HG02981 (cell line): Measurements from ENCODE around the gene BBS1.
A peak's percentile ranks its signal among the peaks of the same experiment; 100 is the strongest.
"Not testable (repeated sequence)": the region's sequence is repeated elsewhere in the genome, so short reads cannot be mapped to it uniquely, and the experiment has no call there.

ENCODE experiments used
- ATAC-seq: cut with Tn5 transposase; IDR thresholded peaks from one replicate; pipeline ENCODE4 v1.9.1; 2021; ENCODE audit warnings: mild to moderate bottlenecking, moderate library complexity; ENCODE audit not compliant: unreplicated experiment

Gene BBS1

GRCh38 chr11:66510271-66510989, at the start of gene BBS1:
BBS1 (plus strand) TSS chr11:66510635; CDS start chr11:66510660, 25 bp downstream.
- ATAC-seq = peak; percentile 79

GRCh38 chr11:66462010-66462409, 48.4 kb upstream of the BBS1 start:
- ATAC-seq = no peak

DNA sequence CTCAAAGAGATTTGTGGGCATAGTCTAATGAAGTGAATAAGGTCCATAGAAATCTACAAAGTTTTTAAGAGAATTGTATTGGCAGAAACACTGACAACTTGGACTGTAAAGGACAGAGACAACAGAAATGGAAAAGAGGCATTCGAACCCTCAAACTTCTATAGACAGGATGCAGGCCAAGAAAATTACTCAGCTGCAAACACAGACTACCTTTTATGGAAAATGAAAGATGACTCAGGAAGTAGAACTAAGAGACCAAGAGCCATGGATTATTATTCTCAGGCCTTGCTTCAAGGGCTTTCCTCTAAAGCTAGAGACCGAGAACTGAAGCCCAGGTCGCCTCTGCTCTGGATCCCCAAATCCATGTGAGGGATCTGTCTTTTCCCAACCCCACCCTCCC, 47.5 kb upstream of the BBS1 start:
- no peak for ATAC-seq

DNA sequence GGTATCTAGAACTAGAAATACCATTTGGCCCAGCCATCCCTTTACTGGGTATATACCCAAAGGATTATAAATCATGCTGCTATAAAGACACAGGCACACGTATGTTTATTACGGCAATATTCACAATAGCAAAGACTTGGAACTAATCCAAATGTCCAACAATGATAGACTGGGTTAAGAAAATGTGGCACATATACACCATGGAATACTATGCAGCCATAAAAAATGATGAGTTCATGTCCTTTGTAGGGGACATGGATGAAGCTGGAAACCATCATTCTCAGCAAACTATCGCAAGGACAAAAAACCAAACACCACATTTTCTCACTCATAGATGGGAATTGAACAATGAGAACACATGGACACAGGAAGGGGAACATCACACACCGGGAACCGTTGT, 46.3 kb upstream of the BBS1 start:
- ATAC-seq = not testable (repeated sequence)

DNA sequence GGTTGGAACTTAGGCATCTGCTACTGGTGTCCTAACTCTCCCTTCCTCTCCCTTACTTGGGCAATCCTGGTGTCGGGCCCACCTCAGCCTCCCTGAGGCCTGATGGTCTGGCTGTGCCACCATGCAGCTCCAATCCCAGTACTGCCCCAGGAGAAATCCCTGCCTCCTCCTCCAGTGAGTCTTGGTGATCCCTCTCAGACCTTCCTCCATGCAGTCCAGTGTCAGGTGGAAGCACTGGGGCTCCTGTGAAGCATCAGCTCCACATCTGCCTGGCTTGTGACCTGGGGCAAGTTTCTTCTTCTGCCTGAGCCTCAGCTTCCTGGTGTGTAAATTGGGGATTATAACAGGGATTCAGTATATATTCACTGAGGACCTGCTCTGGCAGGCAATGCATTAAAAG, 45.5 kb upstream of the BBS1 start:
- ATAC-seq = no peak

- no peak for ATAC-seq
Measured at GRCh38 chr11:66465373-66466224, 44.8 kb upstream of the BBS1 start.

- ATAC-seq = peak; percentile 83
Measured at GRCh38 chr11:66466225-66467033, 44.0 kb upstream of the BBS1 start, which contains the start of gene PELI3. PELI3 (plus strand) TSS chr11:66466905; CDS start chr11:66468129, 1,224 bp downstream.

DNA sequence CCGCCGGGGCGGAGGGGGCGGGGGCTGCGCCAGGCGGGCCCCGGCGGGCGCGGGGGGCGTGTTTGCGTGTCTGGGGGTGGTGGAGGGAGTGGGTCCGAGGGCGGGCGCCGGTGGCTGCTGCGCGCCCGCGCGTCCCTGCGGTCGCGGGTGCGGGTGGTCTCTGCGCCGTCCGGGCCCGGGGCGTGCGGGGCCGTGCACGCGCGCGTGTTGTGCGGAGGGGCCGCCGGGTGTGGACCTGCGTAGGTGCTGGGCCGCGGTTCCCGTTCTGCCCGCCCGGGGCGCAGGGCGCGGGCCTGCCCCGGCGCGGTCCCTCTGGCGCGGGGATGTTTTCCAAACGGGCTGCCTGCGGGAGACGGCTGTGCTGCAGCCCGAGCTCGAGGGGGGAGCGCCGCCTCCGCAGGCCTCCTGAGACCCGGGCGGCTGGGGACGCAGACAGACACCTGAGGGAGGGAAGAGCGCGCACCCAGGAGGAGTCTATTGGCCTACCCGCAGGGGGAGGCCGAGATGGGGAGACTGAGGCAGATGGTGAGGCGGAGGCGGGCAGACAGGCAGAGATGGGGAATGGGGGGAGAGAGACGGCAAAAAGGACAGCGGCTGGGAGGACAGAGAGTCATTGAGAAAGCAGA, 43.3 kb upstream of the BBS1 start:
- peak; percentile 27 for ATAC-seq

- no peak for ATAC-seq
Measured at GRCh38 chr11:66467756-66468155, 42.7 kb upstream of the BBS1 start.

- no peak for ATAC-seq
Measured at GRCh38 chr11:66468691-66469090, 41.7 kb upstream of the BBS1 start.

DNA sequence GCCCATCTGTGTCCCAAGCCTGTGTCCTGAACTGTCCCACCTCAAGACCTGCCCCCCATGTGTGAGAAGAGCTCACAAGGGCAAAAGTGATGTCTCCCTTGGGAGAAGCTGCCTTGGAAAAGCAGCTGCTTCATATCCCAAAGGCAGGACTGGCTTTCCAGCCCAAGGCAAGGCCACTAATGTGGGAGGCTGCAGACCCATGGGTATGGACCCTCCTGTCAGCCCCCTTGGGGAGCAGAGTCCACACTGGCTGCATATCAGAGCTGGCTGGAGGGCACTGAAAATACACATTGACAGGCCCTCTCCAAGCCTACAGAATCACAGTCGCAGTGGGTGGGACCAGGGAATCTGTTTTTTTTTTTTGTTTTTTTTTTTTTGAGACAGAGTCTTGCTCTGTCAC, 41.0 kb upstream of the BBS1 start:
- no peak for ATAC-seq

GRCh38 chr11:66470015-66470414, 40.4 kb upstream of the BBS1 start:
- no peak for ATAC-seq

GRCh38 chr11:66471142-66471541, 39.3 kb upstream of the BBS1 start:
- ATAC-seq = no peak

DNA sequence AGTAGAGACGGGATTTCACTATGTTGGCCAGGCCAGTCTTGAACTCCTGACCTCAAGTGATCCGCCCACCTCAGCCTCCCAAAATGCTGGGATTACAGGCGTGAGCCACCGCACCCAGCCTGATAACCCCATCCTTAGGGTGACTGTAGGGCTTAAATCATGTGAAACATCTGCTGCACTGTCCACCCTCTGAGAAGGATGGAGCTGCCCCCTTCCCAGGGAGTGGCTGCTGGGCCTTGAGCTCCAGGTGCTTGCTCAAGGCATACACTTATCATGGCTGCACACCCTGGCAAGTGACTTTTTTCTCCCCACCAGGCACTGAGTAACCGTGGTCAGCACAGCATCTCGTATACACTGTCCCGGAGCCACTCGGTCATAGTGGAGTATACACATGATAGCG, 38.4 kb upstream of the BBS1 start:
- ATAC-seq = no peak

- no peak for ATAC-seq
Measured at GRCh38 chr11:66473167-66473566, 37.3 kb upstream of the BBS1 start.

GRCh38 chr11:66473608-66474515, 36.6 kb upstream of the BBS1 start:
- ATAC-seq = no peak

DNA sequence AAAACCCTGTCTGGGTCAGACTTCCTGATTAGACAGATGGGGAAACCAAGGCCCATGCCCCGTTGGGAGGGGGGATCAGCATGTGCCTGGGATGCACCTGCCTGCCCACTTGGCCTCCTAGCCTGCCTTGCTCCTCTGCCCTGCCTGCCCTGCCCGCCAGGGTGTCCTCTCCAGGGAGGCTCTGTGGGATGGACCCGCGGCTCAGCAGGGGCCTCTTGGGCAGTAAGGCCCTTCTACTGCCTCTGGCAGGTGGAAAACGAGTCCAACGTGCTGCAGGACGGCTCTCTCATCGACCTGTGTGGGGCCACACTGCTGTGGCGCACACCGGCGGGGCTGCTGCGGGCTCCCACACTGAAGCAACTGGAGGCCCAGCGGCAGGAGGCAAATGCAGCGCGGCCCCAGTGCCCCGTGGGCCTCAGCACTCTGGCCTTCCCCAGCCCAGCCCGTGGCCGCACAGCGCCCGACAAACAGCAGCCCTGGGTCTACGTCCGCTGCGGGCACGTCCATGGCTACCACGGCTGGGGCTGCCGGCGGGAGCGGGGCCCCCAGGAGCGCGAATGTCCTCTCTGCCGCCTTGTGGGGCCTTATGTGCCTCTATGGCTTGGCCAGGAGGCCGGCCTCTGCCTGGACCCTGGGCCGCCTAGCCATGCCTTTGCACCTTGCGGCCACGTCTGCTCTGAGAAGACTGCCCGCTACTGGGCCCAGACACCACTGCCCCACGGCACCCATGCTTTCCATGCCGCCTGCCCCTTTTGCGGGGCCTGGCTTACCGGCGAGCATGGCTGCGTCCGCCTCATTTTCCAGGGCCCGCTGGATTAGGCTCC, 34.9 kb upstream of the BBS1 start:
- ATAC-seq = no peak

- no peak for ATAC-seq
Measured at GRCh38 chr11:66476173-66476840, 34.1 kb upstream of the BBS1 start.
